HG02798 (cell line): ENCODE data around the gene MOB3B.
"Not testable (repeated sequence)": the region's sequence is repeated elsewhere in the genome, so short reads cannot be mapped to it uniquely, and the experiment has no call there.

Experiments used
- ATAC-seq: cut with Tn5 transposase; IDR thresholded peaks from one replicate; pipeline ENCODE4 v1.9.1; 2021; ENCODE audit warnings: mild to moderate bottlenecking; ENCODE audit not compliant: unreplicated experiment, poor library complexity

Gene MOB3B

DNA sequence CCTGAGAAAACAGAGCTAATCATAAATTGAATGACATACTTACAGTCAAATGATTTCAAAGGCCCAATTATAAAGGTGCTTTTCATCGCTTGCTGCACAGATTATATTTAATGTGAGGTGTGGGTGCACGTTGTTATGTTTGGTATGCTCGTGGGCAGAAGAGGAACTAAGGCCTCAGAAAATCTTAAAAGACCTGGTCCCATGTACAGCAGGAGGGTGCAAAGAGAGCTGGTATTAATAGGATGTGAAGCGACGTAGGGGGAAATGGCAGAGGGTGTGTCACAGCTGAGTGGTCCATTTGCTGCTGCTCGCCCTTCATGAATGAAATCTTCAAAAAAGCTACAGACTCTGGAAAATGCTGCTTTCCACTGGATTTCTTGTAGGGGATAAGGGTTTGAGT lies 46.0 kb downstream of the MOB3B start:
- no peak for ATAC-seq

DNA sequence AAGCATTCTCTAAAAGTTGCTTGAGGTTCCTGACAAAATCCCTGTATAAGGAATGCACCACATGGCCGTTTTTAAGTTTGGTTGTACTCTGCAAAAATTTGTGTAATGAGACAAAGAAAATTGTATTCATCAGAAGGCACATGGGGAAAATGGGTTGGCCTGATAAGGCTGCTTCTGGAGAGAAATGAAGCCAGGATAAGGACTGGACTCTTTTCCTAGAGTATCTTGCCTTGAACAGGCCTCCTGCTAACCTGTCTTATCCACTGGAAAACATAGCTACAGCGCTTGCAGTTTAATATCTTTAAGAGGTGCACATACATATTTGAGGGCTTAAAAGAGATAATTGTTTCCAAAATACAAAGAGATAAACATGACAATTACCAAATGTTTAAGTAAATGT lies 46.9 kb downstream of the MOB3B start:
- ATAC-seq: no peak

DNA sequence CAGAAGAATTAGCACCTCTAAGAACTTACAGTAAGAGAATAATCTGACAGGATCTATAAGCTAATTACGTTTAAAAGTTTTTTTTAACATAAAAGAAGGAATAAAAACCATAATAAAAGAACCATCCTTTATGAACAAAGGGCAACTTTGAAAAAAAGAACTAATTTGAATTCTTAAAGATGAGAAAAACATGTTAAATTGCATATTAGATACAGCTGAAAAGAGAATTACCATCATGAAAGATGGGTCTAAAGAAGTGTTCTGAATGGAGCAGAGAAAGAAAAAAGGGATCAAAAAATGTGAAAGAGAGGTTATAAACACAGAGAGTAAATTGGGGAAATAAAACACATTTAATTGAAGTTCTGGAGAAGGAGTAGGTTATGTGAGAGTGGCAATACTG lies 51.3 kb downstream of the MOB3B start:
- ATAC-seq: no peak

DNA sequence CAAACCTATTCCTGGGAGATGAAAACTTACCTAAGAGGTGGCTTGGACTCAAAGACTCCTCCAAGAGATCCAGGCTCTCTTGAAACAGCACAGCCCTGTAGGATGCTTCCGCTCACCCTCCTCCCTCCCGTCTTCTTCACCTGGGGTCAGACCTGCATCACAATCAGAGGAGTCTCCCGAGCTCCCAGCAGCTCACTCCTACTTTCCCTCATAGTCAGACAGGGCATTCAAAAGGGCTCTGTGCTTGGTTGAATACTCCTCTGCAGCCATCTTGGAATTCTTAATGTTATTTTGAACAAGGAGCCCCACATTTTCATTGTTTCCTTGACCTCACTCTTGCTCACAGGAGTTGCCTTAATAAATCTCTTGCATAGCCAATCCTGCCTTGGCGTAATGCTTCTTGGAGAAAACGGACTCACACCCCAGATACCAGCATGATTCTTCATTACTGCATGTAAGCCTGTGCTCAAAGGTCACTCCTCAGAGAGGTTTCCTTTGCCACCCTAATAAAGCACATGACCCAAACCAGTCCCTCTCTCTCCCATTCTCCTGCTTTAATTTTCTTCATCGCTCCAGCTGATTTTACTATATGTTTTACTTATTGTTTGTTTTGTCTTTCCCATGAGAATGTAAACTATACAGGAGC lies 52.6 kb downstream of the MOB3B start:
- no peak for ATAC-seq

DNA sequence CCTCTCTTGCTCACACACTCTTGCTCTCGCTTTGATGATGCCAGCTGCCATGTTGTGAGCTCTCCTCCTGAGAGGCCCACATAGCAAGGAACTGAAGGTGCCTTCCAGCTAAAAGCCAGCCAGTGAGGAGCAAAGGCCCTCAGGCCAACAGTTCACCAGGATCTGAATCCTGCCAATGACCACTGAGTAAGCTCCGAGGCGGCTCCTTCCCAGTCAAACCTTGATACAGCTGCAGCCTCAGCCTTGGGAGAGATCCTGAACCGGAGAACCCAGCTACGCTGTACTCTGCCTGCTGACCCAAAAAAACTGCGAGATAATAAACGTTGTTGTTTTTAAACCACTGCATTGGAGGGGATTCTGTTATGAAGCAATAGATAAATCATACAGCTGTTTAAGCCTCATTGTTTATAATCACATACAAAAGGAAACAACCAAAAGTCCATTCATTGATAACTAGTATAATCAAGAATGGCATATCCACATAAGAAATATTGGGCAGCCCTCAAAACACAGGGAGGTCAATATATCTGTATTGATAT lies 54.5 kb downstream of the MOB3B start:
- ATAC-seq: no peak

DNA sequence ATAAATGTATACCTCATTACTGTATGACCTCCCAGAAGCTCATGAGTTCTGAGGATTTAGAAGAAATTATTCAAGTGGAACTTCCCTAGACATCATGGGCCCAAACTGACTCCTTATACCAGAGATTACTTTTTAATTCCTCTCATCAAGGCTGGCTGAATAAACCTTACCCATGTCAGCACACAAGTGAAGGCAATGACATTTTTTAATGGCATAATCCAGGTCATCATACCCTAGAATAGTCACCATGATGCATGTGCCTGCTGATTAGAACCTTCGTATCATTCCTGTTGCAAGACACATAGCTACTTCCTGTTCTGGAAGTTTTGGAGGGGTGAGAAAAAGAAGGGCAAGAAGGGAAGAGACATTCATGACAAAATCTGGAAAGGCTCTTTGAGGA lies 55.3 kb downstream of the MOB3B start:
- ATAC-seq: no peak

DNA sequence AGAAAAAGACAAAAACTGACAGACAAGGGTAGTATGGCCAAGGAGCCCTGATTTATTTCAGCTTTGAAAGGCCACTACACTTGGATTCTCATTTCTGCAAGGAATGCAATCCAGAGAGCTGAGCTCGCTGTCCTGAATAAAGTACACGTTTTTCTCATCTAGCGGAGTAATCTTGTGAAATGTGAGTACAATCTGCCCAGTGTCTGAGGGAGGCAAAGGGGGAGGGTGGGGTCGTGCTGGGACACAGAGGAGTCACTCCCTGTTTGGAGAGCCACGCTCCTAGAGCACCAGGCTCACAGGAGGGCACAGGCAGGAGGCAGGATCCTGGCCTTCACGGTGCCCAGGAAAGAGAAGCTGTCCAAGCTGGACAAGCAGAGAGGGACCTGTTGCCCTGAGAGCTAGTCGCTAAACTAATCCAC lies 56.5 kb downstream of the MOB3B start:
- no peak for ATAC-seq

DNA sequence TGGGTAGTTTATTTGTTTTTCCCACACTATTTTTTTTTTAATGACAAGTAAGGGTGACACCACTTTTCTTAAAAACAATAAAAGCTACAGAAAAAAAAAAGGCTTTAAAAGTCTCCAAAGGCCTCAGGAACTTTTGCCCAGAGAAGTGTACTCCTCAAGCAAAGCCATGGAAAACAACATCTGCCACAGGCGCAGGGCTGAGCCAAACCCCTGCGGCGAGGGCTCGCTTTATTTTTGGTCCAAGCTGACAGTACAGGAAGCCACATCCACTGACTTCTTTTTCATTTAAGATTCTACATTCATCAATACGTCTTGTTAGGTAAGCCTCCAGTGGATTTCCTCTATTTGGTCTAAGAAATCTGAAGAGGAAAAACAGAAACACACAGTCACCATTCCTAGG lies 57.4 kb downstream of the MOB3B start:
- ATAC-seq: no peak

DNA sequence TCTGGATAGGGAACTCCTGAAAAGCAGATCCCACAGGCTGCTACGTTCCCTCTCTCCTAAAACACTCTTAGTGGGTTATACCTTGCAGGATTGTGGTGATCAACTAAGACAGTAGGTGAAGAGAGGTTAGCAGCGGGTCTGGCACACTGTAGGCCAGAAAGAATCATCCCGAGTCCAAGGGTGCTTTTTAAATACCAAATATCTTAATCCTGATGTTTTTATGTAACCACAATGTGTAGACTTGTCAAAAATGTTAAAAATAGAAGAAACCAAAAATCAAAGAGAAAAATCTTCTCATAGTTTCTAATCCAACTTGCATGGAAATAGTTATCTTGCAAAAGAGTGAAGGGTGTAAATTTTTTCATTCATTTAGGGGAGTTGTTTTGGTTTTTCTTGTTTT lies 57.8 kb downstream of the MOB3B start:
- ATAC-seq: no peak

DNA sequence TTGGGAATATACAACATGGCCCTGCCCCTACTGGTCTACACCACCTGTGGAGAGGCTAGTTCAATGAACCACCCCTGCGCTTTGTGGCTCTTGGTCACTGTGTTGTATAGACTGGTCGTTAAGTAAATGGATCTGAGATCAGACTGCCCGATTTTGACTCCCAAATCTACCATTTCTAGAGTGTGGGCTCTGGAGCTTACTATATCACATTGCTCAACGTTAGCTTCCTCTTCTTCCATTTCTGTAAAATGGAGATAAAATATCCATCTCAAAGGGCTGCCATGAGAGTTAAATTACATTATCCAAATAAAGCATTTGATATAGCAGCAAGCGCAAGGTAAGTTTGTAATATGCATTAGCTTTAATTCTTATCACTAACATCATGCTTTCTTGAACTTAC lies 58.2 kb downstream of the MOB3B start:
- ATAC-seq: no peak

DNA sequence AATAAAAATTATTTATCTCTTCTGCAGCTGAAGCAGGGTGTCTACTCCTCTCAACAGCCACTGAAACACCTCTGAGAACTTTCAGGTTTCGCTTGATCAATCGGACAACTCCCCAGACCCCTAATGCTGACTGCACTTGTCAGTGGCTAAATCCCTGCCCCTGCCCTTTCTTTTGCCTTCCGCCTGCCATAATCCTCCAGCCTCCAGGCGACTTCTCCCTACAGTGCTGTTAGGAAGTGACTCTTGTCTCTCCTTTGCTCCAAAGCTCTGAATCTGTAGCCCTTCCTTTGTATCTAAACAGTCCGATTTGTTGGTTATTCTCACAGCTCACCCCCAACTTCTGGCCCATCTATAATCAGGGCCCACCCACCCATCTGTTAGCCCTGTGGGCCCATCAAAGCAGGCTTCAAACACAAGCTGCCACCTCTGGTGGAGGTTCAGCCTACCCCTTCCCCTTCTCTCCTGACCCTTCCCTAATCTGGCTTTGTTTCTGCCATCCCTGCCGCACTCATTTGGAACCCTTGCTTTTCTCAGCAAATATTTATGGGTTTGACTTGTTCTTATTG lies 59.2 kb downstream of the MOB3B start:
- no peak for ATAC-seq

DNA sequence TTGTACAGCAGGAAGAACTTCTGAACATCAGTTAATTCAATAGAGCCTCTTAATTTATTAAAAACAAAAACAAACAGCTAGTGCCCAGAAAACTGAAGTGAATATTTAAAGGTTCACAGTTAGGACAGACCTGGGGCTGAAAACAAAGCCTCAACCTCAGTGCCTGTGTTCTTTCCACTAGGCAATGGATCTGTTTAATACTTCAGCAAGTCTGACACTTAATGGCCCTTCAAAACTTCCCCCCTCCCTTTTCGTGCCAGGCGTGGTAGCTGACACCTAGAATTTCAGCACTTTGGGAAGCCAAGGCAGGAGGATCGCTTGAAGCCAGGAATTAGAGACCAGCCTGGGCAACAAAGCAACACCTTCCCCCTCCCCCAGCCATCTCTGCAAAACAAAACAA lies 60.1 kb downstream of the MOB3B start:
- ATAC-seq: no peak

DNA sequence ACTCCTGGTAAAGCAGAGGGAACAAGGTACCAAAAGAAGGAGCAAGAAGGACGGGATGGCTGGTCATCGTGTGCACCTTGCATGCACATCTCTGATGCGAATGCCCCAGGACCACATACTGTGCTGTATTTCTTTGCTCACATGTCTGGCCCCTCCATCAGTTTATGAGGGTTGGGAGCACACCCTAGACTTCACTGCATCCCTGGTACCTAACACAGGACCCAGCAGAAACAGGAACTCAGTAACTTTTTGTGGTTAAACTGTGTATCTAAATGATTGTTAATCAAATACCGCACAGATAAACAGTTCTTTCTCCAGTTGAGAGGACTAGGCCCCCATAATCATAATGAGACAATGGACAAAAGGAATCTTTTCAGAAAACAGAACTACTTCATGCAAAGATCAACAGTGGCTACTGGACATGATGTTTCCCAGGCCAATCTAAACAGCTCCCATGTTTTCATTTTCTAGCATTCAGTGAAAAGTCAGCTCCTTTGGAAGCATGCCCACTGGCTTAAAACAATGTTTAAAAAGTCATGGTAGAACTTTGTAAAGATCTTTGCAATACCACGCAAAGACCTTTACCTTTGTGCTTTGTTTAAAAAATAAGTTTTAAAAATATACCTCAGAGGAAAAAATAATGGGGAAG lies 61.0 kb downstream of the MOB3B start:
- ATAC-seq: peak; percentile 49

DNA sequence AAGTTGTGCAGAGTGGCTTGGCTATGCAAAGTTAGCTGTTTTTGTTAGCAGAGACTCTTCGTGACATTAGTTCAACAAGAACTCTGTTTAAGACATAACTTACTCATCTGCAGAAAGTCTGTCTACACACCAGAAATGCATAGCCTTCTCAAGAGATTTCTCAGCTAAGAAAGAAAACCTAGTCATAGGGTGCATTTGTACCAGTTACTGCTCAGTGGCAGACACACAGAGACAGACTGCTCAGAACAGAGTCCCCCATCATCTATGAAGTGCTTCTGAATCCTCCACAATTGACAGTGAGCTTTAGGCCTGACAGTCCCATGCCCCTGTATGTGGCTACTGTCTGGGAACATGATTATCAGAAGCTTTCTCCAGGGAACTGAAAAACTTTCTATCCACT lies 61.6 kb downstream of the MOB3B start:
- peak; percentile 46 for ATAC-seq

DNA sequence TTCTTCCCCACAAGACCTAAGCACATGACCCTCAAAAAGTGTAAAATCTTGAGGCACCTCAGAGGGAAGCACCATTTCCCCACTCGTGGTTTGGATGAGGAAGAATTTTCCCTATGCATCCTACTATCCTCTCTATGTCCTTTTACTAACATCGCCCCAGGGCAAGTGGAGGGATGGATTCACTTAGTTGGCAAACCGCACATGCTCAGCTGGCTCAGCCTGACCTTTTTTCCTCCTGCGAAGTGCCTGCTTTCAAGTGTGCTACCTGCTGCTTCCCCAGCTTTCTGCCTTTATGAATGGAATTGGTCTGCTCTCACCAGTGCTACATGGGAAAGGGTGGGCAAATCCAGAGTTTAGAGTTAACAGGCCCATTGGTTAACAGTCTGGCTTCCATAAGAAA lies 62.1 kb downstream of the MOB3B start:
- no peak for ATAC-seq

DNA sequence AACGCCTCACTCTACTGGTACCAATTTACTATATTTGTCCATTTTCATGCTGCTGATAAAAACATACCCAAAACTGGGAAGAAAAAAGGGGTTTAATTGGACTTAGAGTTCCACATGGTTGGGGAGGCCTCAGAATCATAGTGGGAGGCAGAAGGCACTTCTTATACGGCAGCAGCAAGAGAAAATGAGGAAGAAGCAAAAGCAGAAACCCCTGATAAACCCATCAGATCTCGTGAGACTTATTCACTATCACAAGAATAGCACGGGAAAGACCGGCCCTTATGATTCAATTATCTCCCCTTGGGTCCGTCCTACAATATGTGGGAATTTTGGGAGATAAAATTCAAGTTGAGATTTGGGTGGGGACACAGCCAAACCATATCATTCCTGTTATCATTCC lies 63.1 kb downstream of the MOB3B start:
- not testable (repeated sequence) for ATAC-seq

DNA sequence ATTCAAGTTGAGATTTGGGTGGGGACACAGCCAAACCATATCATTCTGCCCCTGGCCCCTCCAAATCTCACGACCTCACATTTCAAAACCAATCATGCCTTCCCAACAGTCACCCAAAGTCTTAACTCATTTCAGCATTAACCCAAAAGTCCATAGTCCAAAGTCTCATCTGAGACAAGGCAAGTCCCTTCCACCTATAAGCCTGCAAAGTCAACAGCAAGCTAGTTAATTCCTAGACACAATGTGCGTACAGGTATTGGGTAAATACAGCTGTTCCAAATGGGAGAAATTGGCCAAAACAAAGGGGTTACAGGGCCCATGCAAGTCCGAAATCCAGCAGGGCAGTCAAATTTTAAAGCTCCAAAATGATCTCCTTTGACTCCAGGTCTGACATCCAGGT lies 64.7 kb downstream of the MOB3B start:
- ATAC-seq: not testable (repeated sequence)

DNA sequence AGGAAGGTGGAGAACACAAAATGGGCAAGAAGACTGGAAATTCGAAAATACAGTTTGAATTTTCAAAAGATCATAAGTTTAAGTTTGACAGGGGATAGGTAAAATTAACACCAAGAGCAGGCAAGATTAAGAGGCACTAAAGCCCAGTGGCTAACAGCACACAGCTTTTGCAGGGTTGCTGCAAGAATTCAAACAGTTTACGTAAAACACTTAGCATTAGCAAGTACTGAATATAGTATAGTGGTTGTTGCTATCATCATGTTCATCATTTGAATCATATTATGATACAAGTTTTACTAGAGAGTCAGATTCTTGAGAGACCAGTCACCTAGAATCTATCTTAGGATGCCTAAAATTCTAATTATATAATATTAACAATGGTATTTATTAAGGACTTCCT lies 66.8 kb downstream of the MOB3B start:
- no peak for ATAC-seq

DNA sequence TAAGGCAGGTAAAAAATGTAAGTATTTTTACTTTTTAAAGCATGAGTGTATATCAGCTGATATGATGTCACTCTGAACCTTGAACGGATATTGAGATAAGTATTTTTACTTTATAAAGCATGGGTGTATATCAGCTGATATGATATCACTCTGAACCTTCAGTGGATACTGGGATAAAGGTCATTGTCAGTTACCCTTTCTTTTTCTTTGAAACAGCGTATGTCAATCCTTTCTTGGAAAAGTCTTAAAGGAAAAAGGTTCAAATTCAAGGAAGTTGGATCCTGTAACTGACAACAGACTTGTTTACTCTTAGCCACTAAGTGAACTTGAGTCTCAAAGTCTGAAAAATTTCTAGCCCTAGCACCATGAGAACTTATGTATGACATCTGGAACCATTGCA lies 67.2 kb downstream of the MOB3B start:
- ATAC-seq: no peak

DNA sequence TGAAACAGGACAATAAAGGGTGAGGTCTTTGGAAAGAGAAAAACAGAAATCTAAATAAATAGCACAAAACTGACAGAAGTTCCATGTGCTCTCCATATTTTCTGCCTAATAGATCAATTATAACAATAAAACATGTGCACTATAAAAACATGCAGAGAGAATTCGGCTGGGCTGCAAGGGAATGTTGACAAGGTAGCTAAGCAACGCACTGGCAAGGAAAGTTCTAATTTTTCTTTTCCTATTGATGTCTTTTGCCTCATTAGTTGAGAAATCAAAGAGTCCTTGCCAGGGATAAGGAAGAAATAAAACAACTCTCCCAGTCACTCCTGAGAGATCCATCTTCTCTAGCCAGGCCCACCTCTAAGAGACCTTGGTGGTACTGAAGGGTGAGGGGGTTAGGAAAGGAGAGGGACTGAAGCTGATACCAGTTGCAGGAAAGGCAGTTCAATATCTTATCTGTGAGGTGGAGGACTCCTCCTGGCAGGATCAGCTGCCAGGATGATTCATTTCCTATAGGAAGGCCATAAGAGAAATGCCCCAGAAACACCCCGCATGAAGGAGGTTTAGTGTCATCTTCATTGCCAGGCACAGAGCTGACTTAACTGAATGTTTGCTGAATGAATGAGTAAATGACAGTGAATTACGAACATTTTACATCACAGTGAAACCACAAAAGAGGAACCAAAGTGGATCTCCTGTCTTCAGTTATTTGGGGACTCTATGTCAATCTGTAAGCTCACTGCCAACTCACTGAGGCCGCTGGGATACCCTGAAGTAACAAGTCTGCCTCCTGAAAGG lies 69.2 kb downstream of the MOB3B start:
- ATAC-seq: peak; percentile 89

DNA sequence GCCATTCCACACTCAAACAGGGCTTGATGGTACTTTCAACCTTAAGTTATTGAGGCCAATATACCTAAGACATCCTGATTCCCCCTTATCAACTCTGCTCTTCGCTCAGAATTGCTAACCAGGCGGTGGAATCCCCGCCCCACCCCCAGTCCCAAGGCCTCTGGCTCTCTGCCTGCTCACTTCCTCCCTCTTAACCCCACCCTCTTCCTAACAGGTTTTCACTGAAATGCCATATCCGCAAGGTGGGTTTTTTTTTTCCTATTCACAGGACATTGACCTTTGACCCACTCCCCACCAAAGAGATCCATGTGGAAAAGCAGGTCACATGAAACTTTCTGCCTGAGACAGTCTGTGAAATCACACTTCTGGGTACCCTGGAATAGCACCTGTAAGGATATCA lies 72.2 kb downstream of the MOB3B start:
- ATAC-seq: no peak
